KOPT-K1 (cell line): ENCODE data around the gene DYNLT4.
"Not testable (repeated sequence)": the region's sequence is repeated elsewhere in the genome, so short reads cannot be mapped to it uniquely, and the experiment has no call there.

Source experiments
- H3K27ac ChIP-seq: fragments of 200-600 bp; sonication (generic); 2 replicates; pipeline ENCODE4 v1.5.1; 2016; ENCODE audit warnings: antibody characterized with exemption, mild to moderate bottlenecking, low read depth, low read length; ENCODE audit not compliant: poor library complexity, severe bottlenecking
- H3K36me3 ChIP-seq: fragments of 200-600 bp; sonication (generic); 2 replicates; pipeline ENCODE4 v1.5.1; 2017; ENCODE audit warnings: antibody characterized with exemption, mild to moderate bottlenecking, low read length, moderate library complexity; ENCODE audit not compliant: insufficient read depth
- H3K9me3 ChIP-seq: fragments of 200-600 bp; sonication (generic); 2 replicates; pipeline ENCODE4 v1.5.1; 2017; ENCODE audit warnings: antibody characterized with exemption, low read length, mild to moderate bottlenecking; ENCODE audit not compliant: insufficient read depth, poor library complexity, severe bottlenecking

The DYNLT4 gene

GRCh38 chr1:44820328-44821239 is 13.4 kb upstream of the DYNLT4 start:
- H3K36me3 ChIP-seq, result no peaks in the 10 kb centered on the region
- H3K9me3 ChIP-seq, result no peaks in the 10 kb centered on the region
- peak overlapping the region; percentile 99 for H3K27ac ChIP-seq

GRCh38 chr1:44819608-44820327 is 12.6 kb upstream of the DYNLT4 start:
- Histone ChIP-seq H3K9me3 (no peaks in the 10 kb centered on the region), H3K27ac (peak overlapping the region; percentile 99), H3K36me3 (no peaks in the 10 kb centered on the region)

- Histone ChIP-seq H3K36me3 (no peaks in the 10 kb centered on the region), H3K27ac (peak overlapping the region; percentile 99)
These were observed 12.1 kb upstream of the DYNLT4 start for GRCh38 chr1:44819196-44819607.

GRCh38 chr1:44817771-44818495 is 10.8 kb upstream of the DYNLT4 start:
- Histone ChIP-seq H3K9me3 (no peaks in the 10 kb centered on the region), H3K27ac (no peak overlapping the region), H3K36me3 (no peaks in the 10 kb centered on the region)

More at GRCh38 chr1:44819196-44819607, 12.1 kb upstream of the DYNLT4 start:
- H3K9me3 ChIP-seq, result no peaks in the 10 kb centered on the region

GRCh38 chr1:44817307-44817706 is 10.2 kb upstream of the DYNLT4 start:
- H3K9me3 ChIP-seq, result no peaks in the 10 kb centered on the region
- no peaks in the 10 kb centered on the region for H3K36me3 ChIP-seq
- H3K27ac ChIP-seq, result no peak overlapping the region

- not testable (repeated sequence) for H3K9me3 ChIP-seq, H3K36me3 ChIP-seq, H3K27ac ChIP-seq
These were observed 8.8 kb upstream of the DYNLT4 start for GRCh38 chr1:44815926-44816325.

GRCh38 chr1:44812822-44813543 is 5.8 kb upstream of the DYNLT4 start:
- Histone ChIP-seq H3K27ac (peak overlapping the region; percentile 77), H3K9me3 (no peaks in the 10 kb centered on the region), H3K36me3 (no peaks in the 10 kb centered on the region)

GRCh38 chr1:44811234-44811633 is 4.1 kb upstream of the DYNLT4 start:
- Histone ChIP-seq H3K36me3 (0 out of 2 replicates have a peak, but pooled peaks cover 1% of the 10 kb centered on the region), H3K9me3 (no peaks in the 10 kb centered on the region), H3K27ac (peak overlapping the region; percentile 99)

GRCh38 chr1:44810762-44811105 is 3.6 kb upstream of the DYNLT4 start:
- H3K27ac ChIP-seq, result peak overlapping the region; percentile 99
- H3K9me3 ChIP-seq, H3K36me3 ChIP-seq: not testable (repeated sequence)

GRCh38 chr1:44810101-44810761 is 3.1 kb upstream of the DYNLT4 start:
- Histone ChIP-seq H3K27ac (peak overlapping the region; percentile 99), H3K36me3 (peaks cover 11% of the 10 kb centered on the region; the same call in 1 of the 2 replicates), H3K9me3 (no peaks in the 10 kb centered on the region)

- peak overlapping the region; percentile 99 for H3K27ac ChIP-seq
- peaks cover 19% of the 10 kb centered on the region for H3K36me3 ChIP-seq
- H3K9me3 ChIP-seq, result no peaks in the 10 kb centered on the region
These were observed 2.1 kb upstream of the DYNLT4 start for GRCh38 chr1:44808938-44809917.

GRCh38 chr1:44808063-44808937 is 1.1 kb upstream of the DYNLT4 start, which contains the start of gene BTBD19:
Gene BTBD19, plus strand, starts transcription at chr1:44808523. Its CDS starts 298 bp downstream, at chr1:44808821.
- Histone ChIP-seq H3K27ac (peak within 1 kb of the TSS; percentile 99), H3K36me3 (peaks cover 28% of the 10 kb centered on the region), H3K9me3 (no peaks in the 10 kb centered on the region)
